Activated CD8-positive, alpha-beta memory T cell treated with anti-CD3 and anti-CD28 coated beads, Interleukin-2, amount 50 U/mL, for 24 hours (primary cell): ENCODE measurements around the gene KIAA0232.
A peak's percentile ranks its signal among the peaks of the same experiment; 100 is the strongest.
"Not testable (repeated sequence)": the region's sequence is repeated elsewhere in the genome, so short reads cannot be mapped to it uniquely, and the experiment has no call there.

Experiments
- DNase-seq: peaks from one replicate; pipeline ENCODE4 v3.0.0-alpha.2; 2020; ENCODE audit errors: extremely low read depth

KIAA0232 gene

DNA sequence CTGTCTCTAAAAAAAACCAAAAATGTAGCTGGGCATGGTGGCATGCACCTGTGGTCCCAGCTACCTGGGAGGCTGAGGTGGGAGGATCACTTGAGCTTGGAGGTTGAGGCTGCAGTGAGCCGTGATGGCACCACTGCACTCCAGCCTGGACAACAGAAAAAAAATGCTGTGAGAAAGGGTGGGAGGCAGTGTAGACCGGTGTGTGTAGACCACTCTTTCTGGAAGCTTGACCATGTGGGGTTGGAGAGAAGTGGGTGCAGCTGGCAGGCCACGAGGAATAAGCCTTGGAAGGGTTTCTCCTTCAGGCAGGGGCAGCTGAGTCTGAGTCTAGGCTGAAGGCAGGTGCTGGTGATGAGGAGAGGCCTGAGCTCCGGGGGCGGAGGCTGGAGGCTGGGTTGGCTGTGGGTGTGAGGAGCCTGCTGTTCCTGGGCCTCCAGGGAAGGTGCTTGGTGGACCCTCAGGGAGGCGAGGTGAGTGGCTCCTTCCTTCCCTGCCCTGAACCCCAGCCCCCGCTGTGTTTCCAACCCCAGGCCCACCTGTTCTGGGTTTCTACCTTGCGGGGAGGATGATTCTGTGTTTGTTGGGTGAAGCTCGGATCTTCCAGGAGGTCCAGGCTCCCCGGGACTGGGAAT, 117.8 kb downstream of the KIAA0232 start:
- no peak for DNase-seq

DNA sequence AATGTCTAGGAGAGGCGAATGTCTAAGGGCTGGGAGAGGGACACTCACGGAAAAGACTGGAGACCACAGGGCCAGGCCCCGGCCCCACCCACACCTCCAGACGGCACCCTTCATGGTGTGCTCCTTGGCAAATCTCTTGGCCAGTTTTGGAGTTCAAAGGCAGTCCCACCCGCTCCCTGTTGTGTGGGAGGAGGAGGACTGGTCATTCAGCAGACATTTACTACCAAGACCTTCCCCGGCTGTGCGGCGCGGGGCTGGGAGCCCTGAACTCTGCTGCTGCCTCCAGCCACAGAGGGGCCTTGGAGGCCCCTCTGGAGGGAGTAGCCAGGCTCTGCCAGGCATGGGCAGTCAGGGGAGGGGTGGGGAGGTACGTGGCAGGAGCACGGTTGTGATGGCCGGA, 118.4 kb downstream of the KIAA0232 start:
- DNase-seq = no peak

DNA sequence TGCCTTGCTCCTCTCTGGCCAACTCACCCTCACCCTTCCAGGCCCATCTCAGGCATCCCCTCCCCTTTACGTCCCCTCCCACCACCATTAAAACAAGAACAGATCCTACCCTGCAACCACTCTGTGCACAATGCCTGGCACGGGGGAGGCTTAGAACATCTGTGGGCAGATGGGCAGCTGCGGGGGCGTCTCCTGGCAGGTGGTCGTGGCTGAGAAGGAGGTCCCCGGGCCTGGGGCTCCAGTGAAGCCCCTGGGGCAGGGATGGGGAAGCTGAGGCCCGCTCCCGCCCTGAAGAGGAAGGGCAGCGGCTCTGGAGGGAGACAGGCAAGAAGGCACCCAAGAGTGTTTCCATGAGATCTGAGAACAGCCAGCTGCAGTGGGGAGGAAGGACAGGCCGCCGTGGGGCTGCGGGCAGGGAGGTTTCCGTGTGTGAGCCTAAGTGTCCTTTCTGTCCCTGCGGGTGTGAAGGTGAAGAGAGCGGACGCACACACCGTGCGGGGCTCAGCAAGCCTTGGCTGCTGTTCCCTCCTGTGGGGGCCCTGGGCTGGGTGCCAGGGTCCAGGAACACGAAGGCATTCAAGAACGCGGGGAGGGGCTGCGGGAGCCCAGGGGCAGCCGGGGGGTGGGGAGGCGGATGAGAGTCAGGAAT, 119.3 kb downstream of the KIAA0232 start:
- no peak for DNase-seq

DNA sequence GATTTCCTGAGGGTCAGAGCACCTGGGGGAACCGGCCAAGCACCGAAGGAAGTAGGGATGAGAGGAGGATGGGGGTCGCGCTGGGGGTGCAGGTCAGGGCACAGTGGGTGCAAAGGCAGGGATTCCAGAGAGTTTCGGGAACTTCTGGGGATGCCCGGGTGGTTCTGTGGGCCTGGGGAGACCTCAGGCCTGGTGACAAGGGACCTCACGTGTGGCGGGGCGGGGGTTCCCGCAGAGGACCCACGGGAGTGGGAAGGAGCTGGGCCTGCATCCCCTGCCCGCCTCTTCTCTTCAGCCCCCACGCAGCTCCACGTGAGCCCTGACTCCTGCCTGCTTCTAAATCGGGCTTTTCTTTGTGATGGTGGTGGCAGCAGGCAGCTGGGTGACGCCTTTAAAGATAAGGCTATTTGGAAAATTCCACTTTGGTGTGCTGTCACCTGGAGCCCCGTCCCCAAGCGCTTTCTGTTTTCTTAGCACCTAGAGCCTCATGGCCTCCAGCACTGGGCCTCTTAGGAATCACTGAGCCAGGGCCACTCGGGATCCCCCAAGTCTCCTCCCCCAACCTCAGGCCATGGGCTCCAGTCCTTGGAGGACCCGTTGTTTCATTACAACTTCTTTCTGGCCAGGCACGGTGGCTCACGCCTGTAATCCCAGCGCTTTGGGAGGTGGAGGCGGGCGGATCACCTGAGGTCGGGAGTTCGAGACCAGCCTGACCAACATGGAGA, 120.0 kb downstream of the KIAA0232 start:
- no peak for DNase-seq

DNA sequence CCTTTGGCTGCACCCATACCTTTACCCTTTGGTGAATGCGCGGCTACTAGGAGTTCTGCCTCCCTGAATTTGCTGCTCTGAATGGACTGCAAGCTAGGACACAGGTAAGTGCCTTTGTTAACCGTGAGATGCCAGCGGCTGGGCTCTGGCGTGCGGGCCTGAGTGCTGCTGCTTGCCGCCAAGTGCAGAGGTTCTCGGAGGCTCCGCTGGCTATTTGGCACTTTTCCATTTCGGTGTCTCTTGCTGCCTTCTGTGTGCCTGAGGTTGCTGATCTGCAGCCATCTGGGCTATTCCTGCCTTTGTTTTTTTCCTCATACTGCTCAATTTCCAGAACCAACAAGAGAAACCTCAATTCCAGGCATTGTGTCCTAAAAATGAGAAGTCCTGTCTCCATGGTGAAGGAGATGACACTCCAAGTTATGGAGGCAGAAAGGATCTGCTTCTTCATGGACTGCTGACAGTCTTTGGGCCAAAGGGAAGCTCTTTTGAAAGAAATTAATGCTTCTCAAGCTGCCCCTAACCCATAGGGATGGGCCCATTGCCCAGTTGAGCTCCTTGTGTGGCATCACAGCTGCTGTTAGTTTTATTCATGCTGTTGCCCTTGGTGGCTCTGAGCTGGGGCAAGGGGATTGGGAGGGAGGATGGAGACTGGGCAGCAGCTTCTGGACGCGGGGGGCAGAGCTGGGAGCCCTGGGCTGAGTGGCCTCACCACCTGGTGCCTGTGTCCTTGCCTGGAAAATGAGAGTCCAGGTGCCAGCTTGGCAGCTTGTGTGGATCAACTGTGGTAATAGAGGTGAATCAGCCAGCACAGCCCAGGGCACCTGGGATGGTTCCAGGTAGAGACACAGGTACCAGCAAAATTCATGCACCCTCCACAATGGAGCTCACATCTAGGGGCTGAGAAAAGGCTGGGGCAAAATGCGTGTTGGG, 123.3 kb downstream of the KIAA0232 start:
- no peak for DNase-seq

DNA sequence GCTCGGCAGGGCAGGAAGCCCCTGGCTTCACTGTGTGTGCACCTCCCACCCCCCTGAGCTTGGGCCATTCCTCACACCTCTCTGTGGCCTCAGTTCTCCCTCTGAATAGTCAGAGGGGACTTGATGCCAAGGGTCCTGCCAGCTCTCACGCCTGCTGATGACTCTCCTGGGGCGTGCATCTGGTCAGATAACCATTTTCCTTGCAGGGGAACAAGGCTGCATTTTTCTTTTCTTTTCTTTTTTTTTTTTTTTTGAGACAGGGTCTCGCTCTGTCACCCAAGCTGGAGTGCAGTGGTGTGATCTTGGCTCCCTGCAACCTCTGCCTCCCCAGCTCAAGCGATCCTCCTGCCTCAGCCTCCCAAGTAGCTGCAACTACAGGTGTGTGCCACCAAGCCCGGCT, 124.0 kb downstream of the KIAA0232 start:
- DNase-seq = not testable (repeated sequence)

DNA sequence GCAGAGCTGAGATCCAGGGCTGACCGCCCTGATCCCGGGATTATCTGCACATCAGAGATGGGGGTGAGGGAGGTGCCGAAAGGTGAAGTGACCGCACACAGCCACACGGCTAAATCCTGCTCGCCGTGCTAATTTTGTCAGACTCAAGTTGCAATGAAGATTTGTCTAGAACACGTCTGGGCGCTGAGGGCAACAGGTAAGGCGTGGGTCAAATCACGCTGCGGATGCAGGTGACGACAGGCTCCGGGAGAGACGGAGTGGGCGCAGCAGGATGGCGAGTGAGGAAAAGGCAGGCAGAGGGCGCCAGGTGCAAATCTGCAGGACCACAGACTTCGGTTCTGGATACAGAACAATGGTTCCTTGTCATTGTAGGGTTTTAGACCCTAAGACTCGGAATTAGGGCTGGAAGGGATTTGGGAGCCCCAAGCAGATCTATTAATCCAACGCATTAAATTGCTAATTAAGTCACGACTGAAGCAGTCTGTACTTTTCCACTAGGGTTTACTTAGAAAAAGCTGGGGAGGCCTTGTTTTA, 125.2 kb downstream of the KIAA0232 start:
- no peak for DNase-seq

DNA sequence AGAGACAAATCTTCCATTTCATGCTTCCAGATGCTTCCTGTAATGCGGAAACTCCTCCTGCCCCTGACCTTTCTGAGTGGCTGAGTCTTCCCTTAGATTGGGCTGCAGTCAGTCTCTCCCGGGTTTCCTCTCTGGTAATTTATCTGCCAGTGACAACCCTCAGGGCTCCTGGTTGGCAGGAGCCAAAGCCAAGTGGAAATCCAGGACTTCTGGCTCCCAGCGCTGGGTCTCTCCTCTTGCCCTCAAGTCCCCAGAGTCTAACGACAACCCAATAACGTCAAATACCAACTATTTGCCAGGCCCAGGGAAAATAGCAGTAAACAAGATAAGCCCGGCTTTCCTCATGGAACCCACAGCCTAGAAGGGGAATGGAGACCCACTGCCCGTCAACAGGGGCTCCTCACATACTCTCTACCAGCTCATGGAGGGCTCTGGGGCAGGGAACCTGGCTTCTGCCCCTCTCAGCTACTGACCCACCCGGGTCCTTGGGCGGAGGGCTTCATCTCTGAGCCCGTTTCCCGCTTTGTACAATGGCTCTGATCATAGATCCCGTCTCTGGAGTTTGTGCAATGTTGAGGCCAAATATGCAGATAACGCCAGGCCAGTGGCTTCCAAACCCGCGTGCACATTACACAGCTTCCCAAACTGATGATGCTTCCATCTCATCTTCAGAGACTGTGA, 126.0 kb downstream of the KIAA0232 start:
- DNase-seq = no peak

DNA sequence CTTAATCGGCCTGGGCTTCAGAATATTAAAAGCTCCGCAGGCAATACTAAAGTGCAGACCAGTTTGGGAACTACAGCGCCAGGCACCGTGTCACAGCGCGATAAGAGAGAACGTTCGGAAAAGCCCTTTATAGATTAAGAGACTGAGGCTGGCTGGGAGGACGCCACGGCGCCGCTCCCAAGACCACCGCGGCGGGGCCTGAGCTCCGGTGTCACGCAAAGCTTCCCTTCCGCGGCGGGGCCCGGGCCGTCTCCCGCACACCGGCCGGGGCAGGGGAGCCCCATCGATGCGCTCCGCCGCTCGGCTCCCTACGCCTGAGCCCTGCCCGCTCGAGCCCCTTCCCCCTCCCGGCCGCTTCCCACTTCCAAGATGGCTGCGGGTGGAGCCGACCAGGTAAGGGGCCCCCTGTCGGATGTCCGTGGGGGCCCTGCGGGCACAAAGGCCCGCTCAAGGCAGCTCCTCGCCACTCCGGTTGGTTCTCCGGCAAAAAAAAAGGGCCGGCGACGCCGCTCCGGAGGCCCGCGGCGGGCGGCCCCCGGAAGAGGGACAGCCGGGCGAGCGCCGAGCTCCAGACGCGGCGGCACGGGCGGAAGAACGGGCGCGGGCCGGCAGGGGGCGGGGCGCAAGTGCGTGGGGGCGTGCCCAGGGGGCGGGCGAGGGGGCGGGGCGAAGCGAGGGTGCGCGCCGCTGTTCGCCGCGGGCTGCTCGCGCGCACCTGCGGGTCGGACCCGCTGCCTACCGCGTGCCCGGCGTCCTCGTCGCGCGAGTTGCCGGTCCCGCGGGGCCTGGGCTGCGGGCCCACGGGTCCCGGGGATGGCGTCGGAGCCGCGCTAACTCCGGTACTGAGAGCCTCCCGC, 126.8 kb downstream of the KIAA0232 start, which contains the start of gene TBC1D14:
Gene TBC1D14, plus strand, starts transcription at position 714 of the 857 bp plus-strand sequence. CDS start 13,564 bp downstream, outside the sequence.
- peak; percentile 54 for DNase-seq

DNA sequence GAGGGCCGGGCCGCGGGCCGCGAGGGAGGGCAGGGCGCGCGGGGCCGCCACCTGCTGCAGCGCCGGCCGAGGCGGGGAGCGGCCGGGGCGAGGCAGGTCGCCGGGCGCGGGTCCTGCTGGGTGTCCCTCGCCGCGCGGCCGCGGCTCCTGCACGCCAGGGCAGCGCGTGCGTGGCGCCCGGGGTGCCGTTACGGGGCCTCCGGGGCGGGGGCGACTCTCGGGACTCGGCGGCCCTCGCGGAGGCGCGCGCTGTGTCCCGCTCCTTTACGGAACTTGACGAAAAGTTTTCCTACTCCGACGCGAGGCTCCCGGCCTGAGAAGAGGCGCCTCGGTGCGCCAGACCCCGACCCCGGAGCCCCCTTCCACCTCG, 127.4 kb downstream of the KIAA0232 start:
- DNase-seq = no peak

DNA sequence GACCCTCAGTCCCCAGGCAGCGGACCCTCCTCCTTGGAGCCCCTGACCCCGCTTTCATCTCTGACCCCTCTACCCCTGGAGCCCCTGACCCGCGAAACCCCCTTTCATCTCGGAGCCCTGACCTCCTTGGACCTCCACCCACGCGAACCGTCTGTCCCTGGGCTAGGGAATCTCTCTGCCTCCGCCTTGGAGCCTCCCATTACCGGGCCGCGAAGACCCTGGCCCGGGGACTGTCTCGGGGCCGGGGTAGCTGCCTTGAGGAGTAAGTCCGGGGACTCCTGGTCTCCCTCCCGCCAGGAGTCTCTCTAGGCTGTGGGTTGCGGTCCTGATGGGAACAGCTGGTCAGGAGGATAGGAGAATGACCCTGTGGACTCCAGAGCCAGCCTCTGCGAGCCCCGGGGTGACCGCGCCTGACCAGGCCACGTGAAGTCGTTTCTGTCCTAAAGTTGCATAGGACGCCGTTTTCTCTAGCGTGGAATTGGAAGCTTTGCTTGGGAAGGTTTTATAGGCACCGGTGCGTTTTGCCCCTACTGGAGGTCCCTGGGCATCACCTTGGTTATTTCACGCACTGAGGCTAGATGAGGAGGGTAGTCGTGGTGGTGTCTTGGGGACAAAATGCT, 127.9 kb downstream of the KIAA0232 start:
- no peak for DNase-seq

DNA sequence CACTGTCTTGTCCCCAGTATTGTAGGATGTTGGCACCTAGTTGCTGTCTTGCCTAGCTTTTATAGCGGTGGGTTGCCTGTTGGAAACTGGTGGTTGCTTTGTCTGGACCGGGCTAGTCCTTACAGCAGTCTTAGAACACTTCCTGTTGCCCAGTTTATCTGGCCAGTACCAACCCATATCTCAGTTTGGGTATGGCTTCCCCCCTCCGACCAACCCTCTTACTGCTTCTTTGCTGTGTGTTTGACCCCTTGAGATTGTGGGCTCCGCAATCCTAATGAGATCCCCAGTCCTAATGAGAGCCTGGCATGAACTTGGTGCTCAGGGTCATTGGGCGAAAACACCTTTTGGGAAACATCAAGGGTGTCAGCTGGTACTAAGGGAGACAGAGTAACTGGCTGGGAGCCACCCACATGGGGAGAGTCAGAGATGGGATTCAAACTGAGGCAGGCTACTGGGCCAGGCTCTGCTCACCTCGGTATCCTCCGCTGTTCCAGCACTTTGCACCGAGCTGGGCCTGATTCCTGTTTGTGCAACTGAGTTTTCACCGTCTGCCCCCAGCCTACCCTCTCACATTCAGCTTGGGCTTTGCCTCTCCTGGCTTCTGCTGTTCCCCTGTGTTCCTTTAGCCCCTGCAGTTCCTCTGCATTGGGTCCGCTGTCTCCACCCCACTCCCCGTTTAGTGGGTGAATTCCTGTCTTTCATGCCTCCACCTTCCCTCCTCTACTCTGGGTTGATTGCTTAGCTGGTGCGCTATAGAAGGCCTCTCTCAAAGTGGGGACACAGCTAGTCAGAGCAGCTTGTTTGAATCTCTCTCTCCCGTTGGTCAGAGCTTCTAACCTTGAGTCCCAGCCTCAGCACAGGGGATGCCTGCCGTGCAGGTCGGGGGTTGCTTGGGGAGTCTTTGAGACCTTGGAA, 128.7 kb downstream of the KIAA0232 start:
- no peak for DNase-seq

DNA sequence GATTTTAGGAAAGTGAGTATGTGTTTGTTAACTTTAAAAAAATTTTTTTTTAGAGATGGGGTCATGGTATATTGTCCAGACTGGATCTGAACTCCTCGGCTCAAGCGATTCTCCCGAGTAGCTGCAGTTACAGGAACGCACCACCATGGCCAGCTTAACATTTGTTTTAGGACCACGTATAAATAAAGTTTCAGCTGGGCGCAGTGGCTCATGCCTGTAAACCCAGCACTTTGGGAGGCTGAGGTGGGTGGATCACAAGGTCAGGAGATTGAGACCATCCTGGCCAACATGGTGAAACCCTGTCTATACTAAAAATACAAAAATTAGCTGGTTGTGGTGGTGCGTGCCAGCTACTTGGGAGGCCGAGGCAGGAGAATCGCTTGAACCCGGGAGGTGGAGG, 129.4 kb downstream of the KIAA0232 start:
- DNase-seq = not testable (repeated sequence)

DNA sequence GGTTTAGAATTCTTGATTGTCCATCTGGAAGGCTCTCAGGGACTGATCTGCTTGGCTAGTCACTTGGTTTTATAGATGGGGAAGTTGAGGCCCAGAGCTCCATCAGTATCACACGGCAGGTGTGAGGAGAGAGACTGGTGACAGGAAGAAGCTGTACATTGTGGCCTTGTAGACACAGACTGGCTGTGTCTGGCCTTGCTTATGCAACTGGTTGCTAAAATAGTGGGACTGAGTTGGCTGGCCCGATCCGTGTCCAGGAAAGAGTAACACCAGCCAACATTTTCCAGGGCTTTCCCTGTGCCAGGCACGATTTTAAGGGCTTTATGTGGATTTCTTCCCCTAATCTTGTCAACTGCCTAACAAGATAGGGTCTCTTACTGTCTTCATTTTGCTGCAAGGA, 129.9 kb downstream of the KIAA0232 start:
- DNase-seq = no peak

DNA sequence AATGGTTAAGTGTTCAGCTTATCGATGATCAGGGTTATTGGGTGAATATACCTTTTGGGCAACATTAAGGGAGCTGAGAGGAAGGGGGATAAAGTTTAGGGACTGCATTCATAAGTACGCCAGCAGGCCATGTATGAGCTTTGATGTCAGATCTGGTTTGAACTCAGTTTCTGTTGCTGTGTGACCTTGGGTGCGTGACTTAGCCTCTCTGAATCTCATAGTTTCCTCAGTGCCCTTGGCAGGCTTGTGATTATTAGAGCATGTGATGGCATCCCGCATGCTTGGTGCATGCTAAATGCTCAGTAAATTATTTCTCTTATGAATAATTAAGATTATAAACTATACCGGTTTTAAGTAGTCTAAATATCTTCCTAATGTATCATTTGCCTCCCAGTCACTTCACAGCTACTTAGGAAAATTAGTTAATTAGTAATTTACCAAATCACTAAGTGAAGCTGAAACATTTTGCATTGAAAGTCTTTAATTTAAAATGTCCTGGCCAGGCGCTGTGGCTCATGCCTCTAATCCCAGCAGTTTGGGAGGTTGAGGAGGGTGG, 130.9 kb downstream of the KIAA0232 start:
- DNase-seq = no peak

DNA sequence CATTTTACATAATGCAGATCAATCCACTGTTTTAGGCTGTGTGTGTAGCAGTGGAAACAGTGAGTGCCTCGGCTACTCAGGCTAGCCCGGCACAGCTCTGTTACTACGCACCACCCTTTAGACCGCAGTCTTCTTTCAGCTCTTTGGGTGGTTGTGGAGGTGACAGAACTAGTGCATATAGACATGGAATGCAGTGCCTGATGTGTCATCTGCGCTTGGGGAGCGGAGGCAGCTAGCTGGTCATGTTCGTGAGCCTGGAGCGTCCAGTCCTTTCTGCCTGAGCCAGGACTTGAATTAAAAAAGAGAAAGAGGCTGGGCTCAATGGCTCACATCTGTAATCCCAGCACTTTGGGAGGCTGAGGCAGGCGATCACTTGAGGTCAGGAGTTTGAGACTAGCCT, 131.9 kb downstream of the KIAA0232 start:
- no peak for DNase-seq

DNA sequence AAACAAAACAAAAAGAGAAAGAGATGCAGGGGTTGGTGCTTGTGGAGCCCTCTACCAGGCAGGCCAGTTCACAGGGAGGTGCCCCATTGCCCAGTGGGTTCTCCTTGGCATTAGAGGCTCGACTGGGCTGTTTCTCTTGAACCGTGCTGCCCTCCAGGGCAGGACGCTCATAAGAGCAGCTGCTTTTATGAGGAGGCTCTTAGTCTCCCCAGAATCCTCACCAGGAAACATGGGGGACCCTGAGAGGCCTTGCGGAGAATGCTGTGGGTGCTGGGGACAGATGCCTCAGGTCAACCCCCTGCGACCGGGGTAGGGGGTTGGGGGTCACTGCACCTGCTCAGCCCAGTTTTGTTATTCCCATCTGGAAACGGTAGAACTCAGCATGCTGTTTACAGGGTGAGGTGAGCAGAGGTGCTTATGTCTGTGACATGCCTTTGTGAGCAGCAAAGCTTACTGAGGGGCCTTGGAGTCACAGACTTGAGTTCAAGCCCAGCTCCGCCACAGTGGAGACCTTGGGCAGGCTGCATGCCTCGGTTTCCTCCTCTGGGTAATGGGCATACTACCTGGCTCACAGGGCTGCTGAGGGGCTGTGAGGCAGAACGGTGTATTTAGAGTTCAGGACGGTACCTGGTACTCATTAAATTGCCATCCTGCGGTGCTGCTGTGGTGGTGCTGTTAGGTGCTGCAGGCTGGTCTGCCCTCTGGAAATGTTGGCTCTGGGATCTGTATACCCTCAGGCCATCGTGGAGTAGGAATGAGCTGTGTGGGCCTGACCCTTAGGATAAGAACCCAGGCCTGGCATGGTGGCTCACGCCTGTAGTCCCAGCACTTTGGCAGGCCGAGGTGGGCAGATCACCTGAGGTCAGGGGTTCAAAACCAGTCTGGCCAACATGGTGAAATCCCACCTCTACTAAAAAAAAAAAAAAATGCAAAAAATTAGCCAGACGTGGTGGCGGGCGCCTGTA, 132.8 kb downstream of the KIAA0232 start:
- no peak for DNase-seq
